Cardiac fibroblast (primary cell): ENCODE measurements around the gene EVA1C.
A peak's percentile ranks its signal among the peaks of the same experiment; 100 is the strongest.

Experiments
- DNase-seq, 2 donors: peaks; one replicate each; pipeline versions ENCODE4 v3.0.0 to v3.0.0-alpha.2; 2010; ENCODE audit warnings: low read depth in 2 of 2
- H3K4me3 ChIP-seq, 2 donors: replicated peaks in 1 of 2; 1 replicate in 1 of 2; 2 replicates in 1 of 2; pipeline ENCODE4 v1.5.1; 2011; ENCODE audit warnings: low read depth in 2 of 2, low read length in 2 of 2, mild to moderate bottlenecking in 2 of 2, moderate library complexity in 1 of 2
- TF ChIP-seq, protein P1 (sequence below): IDR thresholded peaks from one replicate; pipeline ENCODE4 v1.5.1; 2011; ENCODE audit warnings: low read depth, mild to moderate bottlenecking, low read length, inconsistent platforms

Gene EVA1C

DNA sequence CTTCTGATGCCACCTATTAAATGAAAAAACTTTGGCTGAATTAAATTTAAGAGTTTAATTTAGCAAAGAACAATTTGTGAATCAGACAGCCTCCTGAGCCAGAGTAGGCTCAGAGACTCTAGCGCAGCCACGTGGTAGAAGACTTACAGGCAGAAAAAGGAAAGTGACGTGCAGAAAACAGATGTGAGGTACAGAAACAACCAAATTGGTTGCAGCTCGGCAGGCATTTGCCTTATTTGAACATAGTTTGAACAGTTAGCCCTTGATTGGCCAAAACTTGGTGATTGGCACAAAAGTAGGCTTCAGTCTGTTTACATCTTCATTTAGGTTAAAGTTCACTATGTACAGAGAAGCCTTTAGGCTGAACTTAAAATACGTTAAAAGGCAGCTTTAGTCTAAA lies 149.9 kb downstream of the EVA1C start:
- peak; percentile 88 to 91 for DNase-seq
- TF ChIP-seq, protein P1, sequence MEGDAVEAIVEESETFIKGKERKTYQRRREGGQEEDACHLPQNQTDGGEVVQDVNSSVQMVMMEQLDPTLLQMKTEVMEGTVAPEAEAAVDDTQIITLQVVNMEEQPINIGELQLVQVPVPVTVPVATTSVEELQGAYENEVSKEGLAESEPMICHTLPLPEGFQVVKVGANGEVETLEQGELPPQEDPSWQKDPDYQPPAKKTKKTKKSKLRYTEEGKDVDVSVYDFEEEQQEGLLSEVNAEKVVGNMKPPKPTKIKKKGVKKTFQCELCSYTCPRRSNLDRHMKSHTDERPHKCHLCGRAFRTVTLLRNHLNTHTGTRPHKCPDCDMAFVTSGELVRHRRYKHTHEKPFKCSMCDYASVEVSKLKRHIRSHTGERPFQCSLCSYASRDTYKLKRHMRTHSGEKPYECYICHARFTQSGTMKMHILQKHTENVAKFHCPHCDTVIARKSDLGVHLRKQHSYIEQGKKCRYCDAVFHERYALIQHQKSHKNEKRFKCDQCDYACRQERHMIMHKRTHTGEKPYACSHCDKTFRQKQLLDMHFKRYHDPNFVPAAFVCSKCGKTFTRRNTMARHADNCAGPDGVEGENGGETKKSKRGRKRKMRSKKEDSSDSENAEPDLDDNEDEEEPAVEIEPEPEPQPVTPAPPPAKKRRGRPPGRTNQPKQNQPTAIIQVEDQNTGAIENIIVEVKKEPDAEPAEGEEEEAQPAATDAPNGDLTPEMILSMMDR: peak; percentile 62
- H3K4me3 ChIP-seq: no peak overlapping the region

GRCh38 chr21:32562915-32563314 lies 150.4 kb downstream of the EVA1C start:
- peak in 1 of 2 donors; percentile 10 for DNase-seq
- TF ChIP-seq, protein P1: no peak
- H3K4me3 ChIP-seq: no peak overlapping the region
